GM23338 (cell line): ENCODE data around the gene GP9. TPM values are rescaled to one million over a fixed set of nuclear protein-coding genes. Genes with fewer than 3 reads are reported as not detected.
A peak's percentile ranks its signal among the peaks of the same experiment; 100 is the strongest.

ENCODE experiments used
- ATAC-seq: fragments of 200-7000 bp; cut with Tn5 transposase; 3 replicates; pipeline ENCODE4 v1.9.1; 2020
- DNase-seq: peaks from one replicate; pipeline ENCODE4 v3.0.0-alpha.2; 2015; ENCODE audit warnings: low spot score
- H2AFZ ChIP-seq: fragments of 200-600 bp; sonication (generic); 2 replicates; pipeline ENCODE4 v1.8.0; 2016; ENCODE audit warnings: antibody characterized with exemption, mild to moderate bottlenecking, moderate library complexity
- H3F3A ChIP-seq: fragments of 200-600 bp; sonication (generic); replicated peaks from 2 replicates; pipeline ENCODE4 v1.8.0; 2017; ENCODE audit warnings: antibody characterized with exemption, mixed run types, low read depth
- H3K27ac ChIP-seq: fragments of 200-600 bp; sonication (generic); 2 replicates; pipeline ENCODE4 v1.6.1; 2016; ENCODE audit warnings: low read depth
- H3K27me3 ChIP-seq: fragments of 200-600 bp; sonication (generic); 2 replicates; pipeline ENCODE4 v1.8.0; 2016; ENCODE audit warnings: mild to moderate bottlenecking, mixed run types, moderate library complexity; ENCODE audit not compliant: insufficient read depth
- H3K36me3 ChIP-seq: fragments of 200-600 bp; sonication (generic); 2 replicates; pipeline ENCODE4 v1.8.0; 2016; ENCODE audit warnings: mild to moderate bottlenecking; ENCODE audit not compliant: insufficient read depth
- H3K4me1 ChIP-seq: fragments of 200-600 bp; sonication (generic); 2 replicates; pipeline ENCODE4 v1.8.0; 2016; ENCODE audit warnings: mild to moderate bottlenecking, moderate library complexity; ENCODE audit not compliant: insufficient read depth
- H3K4me2 ChIP-seq: fragments of 200-600 bp; sonication (generic); 2 replicates; pipeline ENCODE4 v1.7.1; 2017; ENCODE audit warnings: mixed run types
- H3K4me3 ChIP-seq: fragments of 200-600 bp; sonication (generic); 2 replicates; pipeline ENCODE4 v1.6.1; 2016; ENCODE audit warnings: mixed run types
- H3K79me2 ChIP-seq: fragments of 200-600 bp; sonication (generic); replicated peaks from 2 replicates; pipeline ENCODE4 v1.8.0; 2017; ENCODE audit warnings: mild to moderate bottlenecking; ENCODE audit not compliant: insufficient read depth
- H3K9me2 ChIP-seq: fragments of 200-600 bp; sonication (generic); 2 replicates; pipeline ENCODE4 v1.8.0; 2017; ENCODE audit not compliant: insufficient read depth
- H4K20me1 ChIP-seq: fragments of 200-600 bp; sonication (generic); replicated peaks from 2 replicates; pipeline ENCODE4 v1.8.0; 2017; ENCODE audit warnings: mild to moderate bottlenecking; ENCODE audit not compliant: insufficient read depth
- H3K27ac Mint-ChIP-seq: 2 replicates; pipeline ENCODE4 v1.8.0; 2020; ENCODE audit warnings: inconsistent platforms, mild to moderate bottlenecking, moderate library complexity, mixed read lengths
- H3K27me3 Mint-ChIP-seq: 3 replicates; pipeline ENCODE4 v1.8.0; 2022; ENCODE audit warnings: low read depth, mild to moderate bottlenecking, moderate library complexity, mixed read lengths, inconsistent platforms; ENCODE audit not compliant: insufficient read depth, poor library complexity
- H3K36me3 Mint-ChIP-seq: 3 replicates; pipeline ENCODE4 v1.8.0; 2021; ENCODE audit warnings: low read depth, mild to moderate bottlenecking, inconsistent platforms, moderate library complexity, mixed read lengths
- H3K4me1 Mint-ChIP-seq: 3 replicates; pipeline ENCODE4 v1.8.0; 2020; ENCODE audit warnings: mild to moderate bottlenecking, inconsistent platforms, mixed read lengths
- H3K4me3 Mint-ChIP-seq: 3 replicates; pipeline ENCODE4 v1.8.0; 2021; ENCODE audit warnings: moderate library complexity, mild to moderate bottlenecking, inconsistent platforms, mixed read lengths
- H3K9me3 Mint-ChIP-seq: 3 replicates; pipeline ENCODE4 v1.8.0; 2020; ENCODE audit warnings: moderate library complexity, mild to moderate bottlenecking, inconsistent platforms, mixed read lengths
- CREB1 ChIP-seq: fragments of 250-450 bp; sonication (Bioruptor Pico); IDR thresholded peaks from 2 replicates; pipeline ENCODE4 v1.5.0; 2020; ENCODE audit warnings: low read depth, mild to moderate bottlenecking, moderate library complexity
- CTCF ChIP-seq, 2 experiments: fragments of 200-600 bp in 1 of 2; sonication (generic) in 1 of 2; conservative IDR thresholded peaks; 2 replicates each; pipeline versions ENCODE4 v1.5.1 to v1.6.1; 2016 to 2017; ENCODE audit warnings: antibody characterized with exemption in 2 of 2, low read depth in 2 of 2, mild to moderate bottlenecking in 2 of 2, moderate library complexity in 1 of 2
- ETS1 ChIP-seq: IDR thresholded peaks from 2 replicates; pipeline ENCODE4 v1.6.1; 2016; ENCODE audit warnings: antibody characterized with exemption
- EZH2 ChIP-seq: fragments of 200-600 bp; sonication (generic); IDR thresholded peaks from one replicate; pipeline ENCODE4 v1.8.0; 2017; ENCODE audit warnings: antibody characterized with exemption, mild to moderate bottlenecking, low read depth; ENCODE audit not compliant: unreplicated experiment
- EZH2phosphoT487 ChIP-seq: fragments of 200-600 bp; sonication (generic); IDR thresholded peaks from one replicate; pipeline ENCODE4 v1.8.1; 2018; ENCODE audit warnings: antibody characterized with exemption; ENCODE audit not compliant: unreplicated experiment
- JUNB ChIP-seq: IDR thresholded peaks from one replicate; pipeline ENCODE4 v1.6.1; 2016; ENCODE audit warnings: antibody characterized with exemption; ENCODE audit not compliant: unreplicated experiment
- NANOG ChIP-seq: IDR thresholded peaks from 2 replicates; pipeline ENCODE4 v1.6.1; 2016; ENCODE audit warnings: antibody characterized with exemption, borderline replicate concordance
- POLR2AphosphoS5 ChIP-seq: IDR thresholded peaks from 2 replicates; pipeline ENCODE4 v1.6.1; 2016; ENCODE audit warnings: antibody characterized with exemption, low read depth
- REST ChIP-seq: IDR thresholded peaks from one replicate; pipeline ENCODE4 v1.6.1; 2018; ENCODE audit warnings: antibody characterized with exemption; ENCODE audit not compliant: unreplicated experiment
- STAT1 ChIP-seq: IDR thresholded peaks from one replicate; pipeline ENCODE4 v1.6.1; 2016; ENCODE audit warnings: antibody characterized with exemption; ENCODE audit not compliant: unreplicated experiment
- ZNF114 ChIP-seq: fragments of 250-450 bp; sonication (Bioruptor Pico); IDR thresholded peaks from 2 replicates; pipeline ENCODE4 v1.5.0; 2020; ENCODE audit warnings: mild to moderate bottlenecking, moderate library complexity
- ZNF331 ChIP-seq: fragments of 250-450 bp; sonication (Bioruptor Pico); IDR thresholded peaks from 2 replicates; pipeline ENCODE4 v1.5.0; 2020; ENCODE audit warnings: low read depth, mild to moderate bottlenecking, moderate library complexity
- ZNF462 ChIP-seq: fragments of 250-450 bp; sonication (Bioruptor Pico); IDR thresholded peaks from 2 replicates; pipeline ENCODE4 v1.5.0; 2020; ENCODE audit warnings: mild to moderate bottlenecking, moderate library complexity
- polyA plus RNA-seq: library from polyadenylated mRNA; unstranded; fragments of >200 nt; fragmentation: Nextera tagmentation; extraction: Ambion mirVana; gene quantifications from 2 replicates; pipeline ENCODE4 v1.2.1, GENCODE V29; 2016
- total RNA-seq: library from RNA; depleted of rRNA; stranded (reverse); fragments of >200 nt; shearing (Covaris generic); gene quantifications from 2 replicates; pipeline ENCODE4 v1.2.3, GENCODE V29; 2014

Gene GP9
- total and polyA plus RNA-seq, 2 experiments from 2014 or later, result not detected

- peaks cover 26% of the 10 kb centered on the region for H3K27me3 ChIP-seq
- DNase-seq, result no peak
- peaks cover 3% of the 10 kb centered on the region; the same call in 2 of the 3 replicates for H3K4me1 Mint-ChIP-seq
- no peaks in the 10 kb centered on the region for H3K4me1 ChIP-seq
- no peaks in the 10 kb centered on the region for H3K9me2 ChIP-seq
- H3F3A ChIP-seq, result no peaks in the 10 kb centered on the region
- H3K4me2 ChIP-seq, result peak overlapping the region; percentile 80
- no peak for ATAC-seq
- H3K27ac ChIP-seq, result no peak overlapping the region
- H3K4me3 ChIP-seq, result peak overlapping the region; percentile 52
- no peaks in the 10 kb centered on the region for H4K20me1 ChIP-seq
- peak overlapping the region; percentile 92; the same call in 1 of the 2 replicates for H2AFZ ChIP-seq
- peaks cover 10% of the 10 kb centered on the region; the same call in 2 of the 3 replicates for H3K9me3 Mint-ChIP-seq
- H3K79me2 ChIP-seq, result no peaks in the 10 kb centered on the region
- no peaks in the 10 kb centered on the region for H3K36me3 Mint-ChIP-seq
- no peak for TF ChIP-seq STAT1
- TF ChIP-seq CTCF (conservative IDR thresholded peaks at IDR 0.05; ENCODE audit: low read depth in 2 of 2), result no peak
- no peak for TF ChIP-seq JUNB
- TF ChIP-seq NANOG, result no peak
- no peak for TF ChIP-seq REST
- TF ChIP-seq ZNF114, result no peak
- TF ChIP-seq ZNF462, result no peak
- TF ChIP-seq EZH2phosphoT487, result no peak
- TF ChIP-seq ETS1, result no peak
- no peak for TF ChIP-seq EZH2
- TF ChIP-seq ZNF331 (CRISPR knock-in tag), result no peak
- TF ChIP-seq CREB1 (CRISPR knock-in tag), result no peak
- TF ChIP-seq POLR2AphosphoS5, result no peak
- H3K27me3 Mint-ChIP-seq, result peaks cover 31% of the 10 kb centered on the region
- H3K27ac Mint-ChIP-seq, result no peak overlapping the region
- no peaks in the 10 kb centered on the region for H3K36me3 ChIP-seq
- no peak overlapping the region for H3K4me3 Mint-ChIP-seq
Observed at GRCh38 chr3:129027544-129027880, 33.1 kb upstream of the GP9 start.
